ENCODE measurements around the gene ANKRD13C.

DNA sequence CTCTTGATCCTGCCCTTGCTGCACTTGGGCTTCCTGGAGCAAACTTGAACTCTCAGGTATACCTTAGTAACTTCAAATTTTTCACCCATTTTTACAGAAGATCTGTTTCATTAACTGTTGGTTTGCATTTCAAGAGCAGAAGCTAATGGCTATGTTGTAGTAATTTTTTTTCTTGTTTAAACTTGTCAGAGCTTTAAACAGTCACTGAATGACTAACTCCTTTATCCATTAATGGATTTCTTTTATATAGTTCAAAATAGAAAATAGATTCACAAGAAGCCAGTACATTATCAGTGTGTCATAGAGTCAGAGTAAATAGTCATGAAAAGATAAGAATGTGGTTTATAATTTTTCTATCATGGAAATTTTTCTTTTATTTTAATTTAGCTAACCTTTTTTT is 119.8 kb downstream of the ANKRD13C start:
- TF ChIP-seq, protein P1, sequence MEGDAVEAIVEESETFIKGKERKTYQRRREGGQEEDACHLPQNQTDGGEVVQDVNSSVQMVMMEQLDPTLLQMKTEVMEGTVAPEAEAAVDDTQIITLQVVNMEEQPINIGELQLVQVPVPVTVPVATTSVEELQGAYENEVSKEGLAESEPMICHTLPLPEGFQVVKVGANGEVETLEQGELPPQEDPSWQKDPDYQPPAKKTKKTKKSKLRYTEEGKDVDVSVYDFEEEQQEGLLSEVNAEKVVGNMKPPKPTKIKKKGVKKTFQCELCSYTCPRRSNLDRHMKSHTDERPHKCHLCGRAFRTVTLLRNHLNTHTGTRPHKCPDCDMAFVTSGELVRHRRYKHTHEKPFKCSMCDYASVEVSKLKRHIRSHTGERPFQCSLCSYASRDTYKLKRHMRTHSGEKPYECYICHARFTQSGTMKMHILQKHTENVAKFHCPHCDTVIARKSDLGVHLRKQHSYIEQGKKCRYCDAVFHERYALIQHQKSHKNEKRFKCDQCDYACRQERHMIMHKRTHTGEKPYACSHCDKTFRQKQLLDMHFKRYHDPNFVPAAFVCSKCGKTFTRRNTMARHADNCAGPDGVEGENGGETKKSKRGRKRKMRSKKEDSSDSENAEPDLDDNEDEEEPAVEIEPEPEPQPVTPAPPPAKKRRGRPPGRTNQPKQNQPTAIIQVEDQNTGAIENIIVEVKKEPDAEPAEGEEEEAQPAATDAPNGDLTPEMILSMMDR (IDR thresholded peaks at IDR 0.05) = no peak
- TF ChIP-seq POLR2A (IDR thresholded peaks at IDR 0.05) = no peak
